ENCODE data around the gene TMEM8B. TPM values are rescaled to one million over a fixed set of nuclear protein-coding genes. Genes with fewer than 3 reads are reported as not detected.
"Not testable (repeated sequence)": the region's sequence is repeated elsewhere in the genome, so short reads cannot be mapped to it uniquely, and the experiment has no call there.

Gene TMEM8B
- total RNA-seq, 2 experiments from 2014 or later, result 6.2 to 6.6 TPM

DNA sequence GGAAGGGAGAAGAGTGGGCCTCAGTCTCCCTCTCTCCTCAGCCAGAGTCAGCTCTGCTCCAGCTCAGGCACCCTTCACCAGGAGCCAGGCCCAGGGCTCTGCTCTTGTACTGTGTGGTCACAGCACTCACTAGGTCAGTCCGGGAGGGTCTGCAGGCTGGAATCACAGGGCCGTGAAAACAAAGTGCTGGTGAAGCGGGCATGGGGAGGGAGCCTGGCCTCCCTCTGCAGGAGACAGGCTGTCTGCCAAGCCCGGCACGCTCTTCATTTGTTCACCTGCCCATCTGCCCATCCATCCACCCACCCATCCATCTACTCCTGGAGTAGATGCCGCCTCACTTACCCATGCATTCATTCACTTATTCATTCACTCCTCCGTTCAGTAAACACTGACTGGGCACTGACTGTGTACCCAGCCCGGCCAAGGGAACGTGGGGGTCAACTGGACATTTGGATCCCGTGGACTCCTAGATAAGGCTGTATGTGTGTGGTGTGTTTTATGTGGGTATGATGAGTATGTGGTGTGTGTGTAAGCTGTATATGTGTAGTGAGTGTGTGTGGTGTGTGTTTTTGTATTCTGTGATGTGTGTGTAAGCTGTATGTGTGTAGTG lies 83.9 kb downstream of the TMEM8B start:
- CTCF ChIA-PET, result interaction anchor here (0.5 to 3.1 kb wide), 5 partner anchors 10 to 598 kb away, joined by 3 to 23 read pairs (median 3); no protein-coding TSS in a partner anchor
- H3K36me3 Mint-ChIP-seq (ENCODE audit: low read depth), result no peaks in the 10 kb centered on the region
- no peak for DNase-seq
- no peaks in the 10 kb centered on the region for H3K9me3 Mint-ChIP-seq
- no peaks in the 10 kb centered on the region for H3K27me3 Mint-ChIP-seq (ENCODE audit: low read depth)
- intact Hi-C loops (cut with micrococcal nuclease), result loop anchor here (5.0 kb wide), 1 partner anchor 94 kb away; no protein-coding TSS in a partner anchor
- peaks cover 43% of the 10 kb centered on the region for H3K4me1 Mint-ChIP-seq (ENCODE audit: low read depth)
- no peak overlapping the region for H3K27ac Mint-ChIP-seq
- no peak overlapping the region for H3K4me3 Mint-ChIP-seq

DNA sequence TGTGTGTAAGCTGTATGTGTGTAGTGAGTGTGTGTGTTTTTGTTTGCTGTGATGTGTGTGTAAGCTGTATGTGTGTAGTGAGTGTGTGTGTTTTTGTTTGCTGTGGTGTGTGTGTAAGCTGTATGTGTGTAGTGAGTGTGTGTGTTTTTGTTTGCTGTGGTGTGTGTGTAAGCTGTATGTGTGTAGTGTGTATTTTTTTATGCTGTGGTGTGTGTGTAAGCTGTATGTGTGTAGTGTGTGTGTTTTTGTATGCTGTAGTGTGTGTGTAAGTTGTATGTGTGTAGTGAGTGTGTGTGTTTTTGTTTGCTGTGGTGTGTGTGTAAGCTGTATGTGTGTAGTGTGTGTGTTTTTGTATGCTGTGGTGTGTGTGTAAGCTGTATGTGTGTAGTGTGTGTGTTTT lies 84.4 kb downstream of the TMEM8B start:
- H3K4me1 Mint-ChIP-seq (ENCODE audit: low read depth), result peaks cover 38% of the 10 kb centered on the region
- CTCF ChIA-PET, result interaction anchor here (0.5 to 1.2 kb wide), 5 partner anchors 10 to 146 kb away, joined by 3 to 6 read pairs (median 3); no protein-coding TSS in a partner anchor
- not testable (repeated sequence) for H3K27ac Mint-ChIP-seq; DNase-seq; H3K4me3 Mint-ChIP-seq; H3K9me3 Mint-ChIP-seq; H3K27me3 Mint-ChIP-seq (ENCODE audit: low read depth); H3K36me3 Mint-ChIP-seq (ENCODE audit: low read depth)
- intact Hi-C loops (cut with micrococcal nuclease), result loop anchor here (5.0 kb wide), 1 partner anchor 94 kb away; no protein-coding TSS in a partner anchor

DNA sequence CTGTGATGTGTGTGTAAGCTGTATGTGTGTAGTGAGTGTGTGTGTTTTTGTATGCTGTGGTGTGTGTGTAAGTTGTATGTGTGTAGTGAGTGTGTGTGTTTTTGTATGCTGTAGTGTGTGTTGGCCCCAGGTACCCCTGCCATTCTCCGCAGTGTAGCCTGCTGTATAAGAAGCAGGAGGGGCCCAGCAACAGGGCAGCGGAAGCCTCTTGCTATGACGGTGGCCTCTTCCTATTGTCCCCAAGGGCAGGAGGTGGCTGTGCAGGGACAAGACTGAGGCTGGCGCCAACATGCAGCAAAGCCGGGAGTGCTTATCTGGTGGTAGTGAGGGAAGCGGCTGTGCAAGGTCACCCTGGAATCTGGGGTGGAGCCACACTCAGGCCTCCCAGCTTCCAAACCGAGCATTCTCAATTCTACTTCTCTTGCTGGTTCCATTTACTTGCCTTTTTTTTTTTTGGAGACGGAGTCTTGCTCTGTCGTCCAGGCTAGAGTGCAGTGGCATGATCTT lies 85.3 kb downstream of the TMEM8B start:
- no peak overlapping the region for H3K4me3 Mint-ChIP-seq
- no peaks in the 10 kb centered on the region for H3K27me3 Mint-ChIP-seq (ENCODE audit: low read depth)
- DNase-seq, result peak; percentile 35
- no peaks in the 10 kb centered on the region for H3K36me3 Mint-ChIP-seq (ENCODE audit: low read depth)
- CTCF ChIA-PET, result interaction anchor here (0.6 to 1.2 kb wide), 2 partner anchors 23 to 30 kb away, joined by 6 read pairs; no protein-coding TSS in a partner anchor
- H3K9me3 Mint-ChIP-seq, result no peaks in the 10 kb centered on the region
- H3K27ac Mint-ChIP-seq, result no peak overlapping the region
- peaks cover 29% of the 10 kb centered on the region for H3K4me1 Mint-ChIP-seq (ENCODE audit: low read depth)
- intact Hi-C loops (cut with micrococcal nuclease), result loop anchor here (5.0 kb wide), 1 partner anchor 93 kb away; no protein-coding TSS in a partner anchor

Other genes starting within 250 kb of the TMEM8B start
- 10 to 100 TPM; 18.3 to 19.0 TPM for gene TESK1, start 224.0 kb upstream of the TMEM8B start, total RNA-seq
- gene CD72, start 210.8 kb upstream of the TMEM8B start, total RNA-seq, result 1 to 10 TPM; 2.9 to 4.5 TPM
- 10 to 100 TPM; 44.0 to 45.4 TPM for gene SIT1, start 178.3 kb upstream of the TMEM8B start, total RNA-seq
- over 10,000 TPM in 1 of 2 experiments, 1,000 to 10,000 TPM in 1; 7,381 to 12,571 TPM for gene RMRP, start 171.2 kb upstream of the TMEM8B start, total RNA-seq
- gene CCDC107, start 170.9 kb upstream of the TMEM8B start, total RNA-seq, result 1 to 10 TPM; 5.6 to 6.4 TPM
- 10 to 100 TPM; 28.9 to 30.4 TPM for gene ARHGEF39, start 164.0 kb upstream of the TMEM8B start, total RNA-seq
- under 1 TPM; 0.38 to 0.52 TPM for gene CA9, start 155.3 kb upstream of the TMEM8B start, total RNA-seq
- gene TPM2, start 139.3 kb upstream of the TMEM8B start, total RNA-seq, result 1 to 10 TPM; 4.9 to 6.6 TPM
- gene TLN1, start 97.0 kb upstream of the TMEM8B start, total RNA-seq, result 100 to 1,000 TPM; 190 TPM
- gene CREB3, start 96.6 kb upstream of the TMEM8B start, total RNA-seq, result 10 to 100 TPM; 13.7 to 13.8 TPM
- gene GBA2, start 80.0 kb upstream of the TMEM8B start, total RNA-seq, result 10 to 100 TPM; 20.3 to 22.7 TPM
- 10 to 100 TPM; 12.0 to 13.3 TPM for gene RGP1, start 79.9 kb upstream of the TMEM8B start, total RNA-seq
- under 1 TPM in 1 of 2 experiments, not detected in 1; 0.45 TPM for gene MSMP, start 75.0 kb upstream of the TMEM8B start, total RNA-seq
- 1 to 10 TPM; 3.6 to 5.5 TPM for gene NPR2, start 37.6 kb upstream of the TMEM8B start, total RNA-seq
- 1 to 10 TPM in 1 of 2 experiments, under 1 TPM in 1; 0.95 to 1.1 TPM for gene SPAG8, start 17.0 kb upstream of the TMEM8B start, total RNA-seq
- 10 to 100 TPM; 61.0 to 68.3 TPM for gene HINT2, start 14.2 kb upstream of the TMEM8B start, total RNA-seq
- gene FAM221B, start 496 bp upstream of the TMEM8B start, total RNA-seq, result not detected
- not detected for gene OR13J1, start 41.2 kb downstream of the TMEM8B start, total RNA-seq
- not detected for gene HRCT1, start 77.0 kb downstream of the TMEM8B start, total RNA-seq
- gene SPAAR, start 80.3 kb downstream of the TMEM8B start, total RNA-seq, result not detected
- not detected for gene OR2S2, start 128.9 kb downstream of the TMEM8B start, total RNA-seq
- 1 to 10 TPM; 7.8 to 8.5 TPM for gene RECK, start 207.7 kb downstream of the TMEM8B start, total RNA-seq